Measurements from ENCODE around the gene PDE11A. TPM values are rescaled to one million over a fixed set of nuclear protein-coding genes. Genes with fewer than 3 reads are reported as not detected.

Gene PDE11A
- total RNA-seq, 1 donor from 2014 or later = 2.2 TPM

GRCh38 chr2:177728920-177729319, 343.7 kb downstream of the PDE11A start:
- DNase-seq = no peak
- ATAC-seq (ENCODE audit: poor library complexity) = no peak
- intact Hi-C loops (cut with DNase I) = loop anchor here (10.0 kb wide), 2 partner anchors 234 to 394 kb away; no protein-coding TSS in a partner anchor

GRCh38 chr2:177728399-177728765, 344.2 kb downstream of the PDE11A start:
- ATAC-seq (ENCODE audit: poor library complexity) = no peak
- intact Hi-C loops (cut with DNase I) = loop anchor here (10.0 kb wide), 2 partner anchors 234 to 394 kb away; no protein-coding TSS in a partner anchor
- DNase-seq = no peak

GRCh38 chr2:177727577-177728398, 344.8 kb downstream of the PDE11A start:
- intact Hi-C loops (cut with DNase I) = loop anchor here (10.0 kb wide), 2 partner anchors 233 to 393 kb away; no protein-coding TSS in a partner anchor
- DNase-seq (no peak), ATAC-seq (ENCODE audit: poor library complexity) (no peak)

- ATAC-seq (ENCODE audit: poor library complexity) = no peak
- intact Hi-C loops (cut with DNase I) = loop anchor here (10.0 kb wide), 2 partner anchors 232 to 392 kb away; no protein-coding TSS in a partner anchor
- DNase-seq = no peak
Observed at GRCh38 chr2:177726931-177727348, 345.6 kb downstream of the PDE11A start.

GRCh38 chr2:177724398-177725287, 347.9 kb downstream of the PDE11A start:
- DNase-seq (peak; percentile 47), ATAC-seq (ENCODE audit: poor library complexity) (peak; percentile 77)
- intact Hi-C loops (cut with DNase I) = loop anchor here (10.0 kb wide), 2 partner anchors 230 to 390 kb away; no protein-coding TSS in a partner anchor

- no peak for ATAC-seq (ENCODE audit: poor library complexity)
- DNase-seq = no peak
- intact Hi-C loops (cut with DNase I) = loop anchor here (10.0 kb wide), 2 partner anchors 228 to 388 kb away; no protein-coding TSS in a partner anchor
Observed at GRCh38 chr2:177723235-177723634, 349.3 kb downstream of the PDE11A start.

- intact Hi-C loops (cut with DNase I) = loop anchor here (10.0 kb wide), 2 partner anchors 227 to 387 kb away; no protein-coding TSS in a partner anchor
- DNase-seq = no peak
- no peak for ATAC-seq (ENCODE audit: poor library complexity)
Observed at GRCh38 chr2:177721818-177722567, 350.6 kb downstream of the PDE11A start.

- ATAC-seq (ENCODE audit: poor library complexity) (no peak), DNase-seq (no peak)
- intact Hi-C loops (cut with DNase I) = loop anchor here (10.0 kb wide), 2 partner anchors 226 to 386 kb away; no protein-coding TSS in a partner anchor
Observed at GRCh38 chr2:177721087-177721486, 351.5 kb downstream of the PDE11A start.

GRCh38 chr2:177717831-177718618, 354.6 kb downstream of the PDE11A start:
- DNase-seq (no peak), ATAC-seq (ENCODE audit: poor library complexity) (no peak)
- intact Hi-C loops (cut with DNase I) = no loop called here

GRCh38 chr2:177716484-177716883, 356.1 kb downstream of the PDE11A start:
- ATAC-seq (ENCODE audit: poor library complexity) (no peak), DNase-seq (no peak)
- intact Hi-C loops (cut with DNase I) = no loop called here

GRCh38 chr2:177715771-177716170, 356.8 kb downstream of the PDE11A start:
- ATAC-seq (ENCODE audit: poor library complexity) (no peak), DNase-seq (no peak)
- intact Hi-C loops (cut with DNase I) = no loop called here

- ATAC-seq (ENCODE audit: poor library complexity) (no peak), DNase-seq (no peak)
- intact Hi-C loops (cut with DNase I) = no loop called here
Observed at GRCh38 chr2:177714704-177715103, 357.9 kb downstream of the PDE11A start.

- no peak for ATAC-seq (ENCODE audit: poor library complexity)
- DNase-seq = no peak
- intact Hi-C loops (cut with DNase I) = no loop called here
Observed at GRCh38 chr2:177712462-177712861, 360.1 kb downstream of the PDE11A start.

GRCh38 chr2:177711483-177712265, 360.9 kb downstream of the PDE11A start:
- ATAC-seq (ENCODE audit: poor library complexity) = no peak
- intact Hi-C loops (cut with DNase I) = no loop called here
- DNase-seq = no peak

- DNase-seq = no peak
- intact Hi-C loops (cut with DNase I) = no loop called here
Observed at GRCh38 chr2:177710889-177711288, 361.7 kb downstream of the PDE11A start.

GRCh38 chr2:177709986-177710401, 362.6 kb downstream of the PDE11A start:
- no peak for DNase-seq
- intact Hi-C loops (cut with DNase I) = no loop called here
- no peak for ATAC-seq (ENCODE audit: poor library complexity)

More at GRCh38 chr2:177710889-177711288, 361.7 kb downstream of the PDE11A start:
- no peak for ATAC-seq (ENCODE audit: poor library complexity)
